ENCODE measurements around the gene CERS5.

CERS5 gene

DNA sequence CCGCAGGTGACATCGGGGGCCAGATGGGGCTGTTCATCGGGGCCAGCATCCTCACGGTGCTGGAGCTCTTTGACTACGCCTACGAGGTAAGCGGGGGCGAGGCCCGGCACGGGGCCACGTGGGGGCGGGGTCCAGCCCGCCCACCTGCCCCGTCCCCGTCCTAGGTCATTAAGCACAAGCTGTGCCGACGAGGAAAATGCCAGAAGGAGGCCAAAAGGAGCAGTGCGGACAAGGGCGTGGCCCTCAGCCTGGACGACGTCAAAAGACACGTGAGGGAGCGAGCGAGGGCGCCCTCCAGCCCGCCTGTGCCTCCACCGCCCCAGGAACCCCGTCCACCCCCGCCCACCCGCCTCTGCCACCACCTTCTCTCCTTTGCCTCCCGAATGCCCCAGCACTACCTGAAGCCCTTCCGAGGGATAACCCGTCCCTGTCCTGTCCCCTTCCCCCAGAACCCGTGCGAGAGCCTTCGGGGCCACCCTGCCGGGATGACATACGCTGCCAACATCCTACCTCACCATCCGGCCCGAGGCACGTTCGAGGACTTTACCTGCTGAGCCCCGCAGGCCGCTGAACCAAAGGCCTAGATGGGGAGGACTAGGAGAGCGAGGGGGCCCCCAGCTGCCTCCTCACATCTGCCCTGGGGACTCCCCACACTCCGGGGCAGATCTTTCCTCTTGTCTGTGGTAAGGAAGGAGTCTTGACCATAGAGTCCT is 85.9 kb downstream of the CERS5 start:
- DNase-seq (ENCODE audit: low read depth in 2 of 3, low spot score in 2 of 3): no peak

GRCh38 chr12:50079771-50080170 is 87.4 kb downstream of the CERS5 start:
- DNase-seq (ENCODE audit: low read depth in 2 of 3, low spot score in 2 of 3): no peak
